Activated naive CD4-positive, alpha-beta T cell treated with anti-CD3 and anti-CD28 coated beads for 36 hours (primary cell): ENCODE data around the gene RLBP1. TPM values are rescaled to one million over a fixed set of nuclear protein-coding genes. Genes with fewer than 3 reads are reported as not detected.

Source experiments
- CTCF ChIA-PET: fragments of 350-600 bp; sonication (Branson Sonifier 250); formaldehyde crosslinking; loops from one replicate; lab custom pipeline; 2021; ENCODE audit warnings: antibody characterized with exemption; lab: Charles Lee
- DNase-seq: peaks from one replicate; pipeline ENCODE4 v3.0.0-alpha.2; 2020
- H3K27ac Mint-ChIP-seq: one replicate; pipeline ENCODE4 v1.8.0; 2021; ENCODE audit warnings: mild to moderate bottlenecking, mixed read lengths
- H3K27me3 Mint-ChIP-seq: one replicate; pipeline ENCODE4 v1.8.0; 2021; ENCODE audit warnings: low read depth, mixed read lengths
- H3K36me3 Mint-ChIP-seq: one replicate; pipeline ENCODE4 v1.8.0; 2021; ENCODE audit warnings: low read depth, mixed read lengths
- H3K4me1 Mint-ChIP-seq: one replicate; pipeline ENCODE4 v1.8.0; 2021; ENCODE audit warnings: low read depth, mixed read lengths
- H3K4me3 Mint-ChIP-seq: one replicate; pipeline ENCODE4 v1.8.0; 2021; ENCODE audit warnings: mild to moderate bottlenecking, moderate library complexity, mixed read lengths
- H3K9me3 Mint-ChIP-seq: one replicate; pipeline ENCODE4 v1.8.0; 2021; ENCODE audit warnings: mixed read lengths
- intact Hi-C: fragments of 100-400 bp; cut with micrococcal nuclease; formaldehyde crosslinking; loops from one replicate; pipeline ENCODE4 v1.15.1; 2023
- total RNA-seq, 2 experiments: library from RNA; stranded (reverse); gene quantifications; one replicate each; pipeline ENCODE4 v1.2.3, GENCODE V29; 2021

RLBP1 gene
- total RNA-seq, 2 experiments from 2014 or later, result not detected

DNA sequence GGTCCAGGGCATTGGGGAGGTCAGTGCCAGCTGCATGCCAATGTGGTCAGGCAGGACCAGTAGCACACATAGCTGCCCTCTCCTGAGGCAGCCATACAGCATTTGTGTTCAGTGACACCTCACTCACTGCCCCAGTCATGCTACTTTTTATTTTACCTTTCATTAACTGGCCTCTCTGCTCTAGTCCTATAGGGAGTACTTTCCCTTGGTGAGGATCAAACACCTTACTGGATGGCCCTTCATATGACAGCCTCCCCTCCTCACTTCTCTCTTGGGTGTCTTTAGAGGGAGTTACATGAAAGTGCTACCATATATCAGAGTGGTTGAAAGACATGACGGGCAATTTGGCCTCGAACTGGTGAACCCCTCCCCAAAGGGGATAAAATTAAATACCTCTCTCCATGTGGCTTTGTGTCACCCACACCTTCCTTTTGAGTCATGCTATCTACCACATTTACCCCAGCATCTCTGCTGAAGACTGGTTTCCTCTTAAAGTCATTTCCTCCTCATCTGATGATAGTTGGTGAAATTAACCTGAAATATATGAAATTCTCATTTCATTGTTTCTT, 17.6 kb downstream of the RLBP1 start:
- H3K36me3 Mint-ChIP-seq, result peaks cover 11% of the 10 kb centered on the region
- CTCF ChIA-PET, result interaction anchor here (0.6 to 1.6 kb wide), 4 partner anchors 26 to 154 kb away, joined by 3 to 5 read pairs (median 4); no protein-coding TSS in a partner anchor
- peak overlapping the region; percentile 81 for H3K27ac Mint-ChIP-seq
- DNase-seq, result peak; percentile 68
- intact Hi-C loops, result loop anchor here (1.0 kb wide), 2 partner anchors 23 to 146 kb away; no protein-coding TSS in a partner anchor
- H3K9me3 Mint-ChIP-seq, result no peaks in the 10 kb centered on the region
- peak overlapping the region; percentile 22 for H3K4me3 Mint-ChIP-seq
- H3K4me1 Mint-ChIP-seq, result peaks cover 33% of the 10 kb centered on the region
- no peaks in the 10 kb centered on the region for H3K27me3 Mint-ChIP-seq

DNA sequence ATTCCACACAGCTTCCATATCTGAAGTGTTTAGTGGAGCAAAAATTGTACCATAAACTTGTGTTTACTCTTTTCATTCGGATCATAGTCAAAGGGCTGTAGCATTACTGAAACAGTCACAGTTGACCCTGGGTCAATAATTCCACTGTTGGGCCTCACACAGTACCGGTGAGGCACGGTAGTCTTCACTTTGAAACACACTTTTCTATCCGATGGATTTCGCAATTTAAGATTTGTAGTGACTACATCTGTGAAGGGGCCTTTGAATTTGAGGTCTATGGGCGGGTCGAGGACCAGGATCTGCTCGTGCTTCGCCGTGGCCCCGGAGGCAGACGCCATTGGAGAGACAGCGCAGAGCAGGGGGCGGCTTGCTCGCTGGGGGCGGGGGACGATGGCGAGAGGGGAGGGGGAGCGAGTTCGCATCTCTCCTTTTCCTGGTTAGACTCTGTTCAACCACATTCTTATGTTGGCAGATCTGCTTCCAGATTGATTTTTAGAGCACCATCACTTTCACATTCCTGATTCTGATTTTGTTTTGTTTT, 19.8 kb downstream of the RLBP1 start:
- H3K27ac Mint-ChIP-seq, result no peak overlapping the region
- CTCF ChIA-PET, result interaction anchor here (0.6 kb wide), 1 partner anchor 158 kb away, joined by 3 read pairs; no protein-coding TSS in a partner anchor
- DNase-seq, result no peak

DNA sequence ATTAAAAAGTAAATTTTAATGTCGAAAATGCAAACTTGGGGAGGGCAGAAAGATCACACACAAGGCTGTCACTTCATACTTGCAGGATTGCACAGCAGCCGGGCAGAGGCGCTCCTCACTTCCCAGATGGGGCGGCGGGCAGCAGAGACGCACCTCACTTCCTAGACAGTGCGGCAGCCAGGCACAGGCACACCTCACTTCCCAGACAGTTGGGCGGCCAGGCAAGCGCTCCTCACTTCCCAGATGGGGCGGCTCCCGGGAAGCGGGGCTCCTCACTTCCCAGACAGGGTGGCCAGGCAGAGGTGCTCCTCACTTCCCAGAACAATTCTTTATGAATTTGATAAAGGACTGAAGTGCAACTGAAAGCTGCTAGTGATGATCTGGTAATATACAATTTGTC, 21.2 kb downstream of the RLBP1 start:
- Mint-ChIP-seq H3K9me3 (no peaks in the 10 kb centered on the region), H3K4me1 (peaks cover 42% of the 10 kb centered on the region), H3K4me3 (no peak overlapping the region), H3K27ac (no peak overlapping the region), H3K27me3 (no peaks in the 10 kb centered on the region), H3K36me3 (peaks cover 19% of the 10 kb centered on the region)
- DNase-seq, result no peak
- intact Hi-C loops, result no loop called here
- CTCF ChIA-PET, result interaction anchor here (1.0 kb wide), 1 partner anchor 10 kb away, joined by 3 read pairs; no protein-coding TSS in a partner anchor

More for the DNA sequence above, 19.8 kb downstream of the RLBP1 start:
- peaks cover 14% of the 10 kb centered on the region for H3K36me3 Mint-ChIP-seq
- peaks cover 48% of the 10 kb centered on the region for H3K4me1 Mint-ChIP-seq
- intact Hi-C loops, result no loop called here
- no peaks in the 10 kb centered on the region for H3K27me3 Mint-ChIP-seq
- no peak overlapping the region for H3K4me3 Mint-ChIP-seq
- no peaks in the 10 kb centered on the region for H3K9me3 Mint-ChIP-seq

DNA sequence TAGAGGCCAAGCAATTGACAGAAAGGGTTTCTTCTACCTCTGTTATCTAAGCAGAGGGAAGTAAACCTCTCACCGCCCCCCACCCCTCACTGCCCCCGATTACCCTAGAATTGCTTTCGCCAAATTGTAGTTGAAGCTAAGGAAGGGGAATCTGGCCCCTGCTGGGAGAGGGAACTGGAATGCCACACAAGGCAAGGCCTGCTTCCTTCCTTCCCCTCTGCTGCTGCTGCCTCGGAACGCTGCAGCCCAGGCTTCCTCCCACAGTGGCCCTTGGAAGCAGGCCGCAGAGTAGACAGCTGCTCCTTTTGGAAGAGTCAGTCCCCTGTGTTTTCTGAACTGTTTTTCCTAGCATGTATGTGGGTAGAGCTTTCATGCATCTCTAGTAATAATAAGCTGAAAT, 21.6 kb downstream of the RLBP1 start:
- CTCF ChIA-PET, result interaction anchor here (1.1 to 1.3 kb wide), 2 partner anchors 45 to 60 kb away, joined by 3 read pairs; no protein-coding TSS in a partner anchor
- H3K27ac Mint-ChIP-seq, result no peak overlapping the region
- peaks cover 20% of the 10 kb centered on the region for H3K36me3 Mint-ChIP-seq
- H3K9me3 Mint-ChIP-seq, result no peaks in the 10 kb centered on the region
- DNase-seq, result no peak
- no peaks in the 10 kb centered on the region for H3K27me3 Mint-ChIP-seq
- H3K4me3 Mint-ChIP-seq, result no peak overlapping the region
- intact Hi-C loops, result no loop called here
- H3K4me1 Mint-ChIP-seq, result peaks cover 39% of the 10 kb centered on the region

GRCh38 chr15:89198934-89199333, 22.4 kb downstream of the RLBP1 start:
- peaks cover 33% of the 10 kb centered on the region for H3K4me1 Mint-ChIP-seq
- intact Hi-C loops, result loop anchor here (1.0 kb wide), 1 partner anchor 19 kb away; no protein-coding TSS in a partner anchor

GRCh38 chr15:89198196-89198595, 23.2 kb downstream of the RLBP1 start:
- Mint-ChIP-seq H3K27me3 (no peaks in the 10 kb centered on the region), H3K4me1 (peaks cover 26% of the 10 kb centered on the region), H3K27ac (peak overlapping the region; percentile 7), H3K36me3 (peaks cover 23% of the 10 kb centered on the region), H3K4me3 (no peak overlapping the region), H3K9me3 (no peaks in the 10 kb centered on the region)
- intact Hi-C loops, result loop anchor here (1.0 kb wide), 1 partner anchor 18 kb away; no protein-coding TSS in a partner anchor
- DNase-seq, result no peak
- CTCF ChIA-PET, result interaction anchor here (1.4 to 1.6 kb wide), 3 partner anchors 8 to 20 kb away, joined by 3 to 7 read pairs (median 6); no protein-coding TSS in a partner anchor

More at GRCh38 chr15:89198934-89199333, 22.4 kb downstream of the RLBP1 start:
- no peak for DNase-seq
- Mint-ChIP-seq H3K9me3 (no peaks in the 10 kb centered on the region), H3K27me3 (no peaks in the 10 kb centered on the region), H3K27ac (no peak overlapping the region), H3K4me3 (no peak overlapping the region), H3K36me3 (peaks cover 24% of the 10 kb centered on the region)
- CTCF ChIA-PET, result interaction anchor here (0.8 to 1.6 kb wide), 5 partner anchors 8 to 59 kb away, joined by 3 to 6 read pairs (median 3); no protein-coding TSS in a partner anchor

DNA sequence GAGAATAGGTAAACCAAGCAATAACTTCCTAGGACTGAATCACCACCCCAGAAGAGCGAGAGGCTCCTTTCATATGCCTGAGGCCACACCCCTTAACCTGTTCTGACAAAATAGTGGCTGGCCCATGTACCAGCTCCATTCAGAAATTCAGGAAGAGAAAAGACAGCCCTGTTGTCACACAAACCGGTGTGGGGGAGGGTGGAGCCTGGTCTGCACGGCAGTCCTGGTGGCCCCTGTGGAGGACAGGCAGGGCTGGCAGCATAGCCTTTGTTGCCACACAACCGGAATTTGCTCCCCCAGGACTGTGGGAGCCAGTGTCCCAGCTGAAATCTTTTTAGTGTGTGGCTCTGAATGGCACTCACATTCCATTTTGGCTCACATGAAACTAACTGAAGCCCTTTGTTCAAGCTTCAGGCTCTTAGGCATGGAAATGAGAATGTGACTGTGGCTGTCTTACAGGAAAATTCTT, 23.8 kb downstream of the RLBP1 start:
- H3K9me3 Mint-ChIP-seq, result no peaks in the 10 kb centered on the region
- no peak overlapping the region for H3K4me3 Mint-ChIP-seq
- CTCF ChIA-PET, result interaction anchor here (1.4 kb wide), 1 partner anchor 9 kb away, joined by 7 read pairs; no protein-coding TSS in a partner anchor
- peak overlapping the region; percentile 60 for H3K27ac Mint-ChIP-seq
- no peaks in the 10 kb centered on the region for H3K27me3 Mint-ChIP-seq
- H3K4me1 Mint-ChIP-seq, result peaks cover 26% of the 10 kb centered on the region
- peaks cover 27% of the 10 kb centered on the region for H3K36me3 Mint-ChIP-seq
- peak; percentile 51 for DNase-seq
- intact Hi-C loops, result no loop called here

- Mint-ChIP-seq H3K4me1 (peaks cover 26% of the 10 kb centered on the region), H3K9me3 (no peaks in the 10 kb centered on the region), H3K27me3 (no peaks in the 10 kb centered on the region), H3K27ac (peak overlapping the region; percentile 60), H3K36me3 (peaks cover 27% of the 10 kb centered on the region), H3K4me3 (no peak overlapping the region)
- CTCF ChIA-PET, result interaction anchor here (1.4 to 2.1 kb wide), 2 partner anchors 10 to 19 kb away, joined by 7 read pairs; no protein-coding TSS in a partner anchor
- peak; percentile 51 for DNase-seq
- intact Hi-C loops, result no loop called here
These were observed 24.4 kb downstream of the RLBP1 start for GRCh38 chr15:89196994-89197393.

- no peaks in the 10 kb centered on the region for H3K9me3 Mint-ChIP-seq
- H3K4me3 Mint-ChIP-seq, result no peak overlapping the region
- peaks cover 31% of the 10 kb centered on the region for H3K36me3 Mint-ChIP-seq
- H3K27ac Mint-ChIP-seq, result peak overlapping the region; percentile 41
- peaks cover 26% of the 10 kb centered on the region for H3K4me1 Mint-ChIP-seq
- DNase-seq, result no peak
- intact Hi-C loops, result no loop called here
- CTCF ChIA-PET, result interaction anchor here (0.6 to 2.9 kb wide), 3 partner anchors 11 to 999 kb away, joined by 3 to 15 read pairs (median 7); no protein-coding TSS in a partner anchor
- no peaks in the 10 kb centered on the region for H3K27me3 Mint-ChIP-seq
These were observed 25.1 kb downstream of the RLBP1 start for GRCh38 chr15:89196241-89196640.

GRCh38 chr15:89195836-89196235, 25.5 kb downstream of the RLBP1 start:
- intact Hi-C loops, result no loop called here
- Mint-ChIP-seq H3K27me3 (no peaks in the 10 kb centered on the region), H3K4me3 (no peak overlapping the region), H3K27ac (peak overlapping the region; percentile 41), H3K9me3 (no peaks in the 10 kb centered on the region), H3K36me3 (peaks cover 31% of the 10 kb centered on the region), H3K4me1 (peaks cover 26% of the 10 kb centered on the region)
- no peak for DNase-seq
- CTCF ChIA-PET, result interaction anchor here (0.6 to 2.9 kb wide), 3 partner anchors 11 to 999 kb away, joined by 3 to 15 read pairs (median 7); no protein-coding TSS in a partner anchor

GRCh38 chr15:89194608-89195007, 26.8 kb downstream of the RLBP1 start:
- no peak overlapping the region for H3K27ac Mint-ChIP-seq
- H3K27me3 Mint-ChIP-seq, result no peaks in the 10 kb centered on the region
- H3K4me1 Mint-ChIP-seq, result peaks cover 26% of the 10 kb centered on the region
- H3K36me3 Mint-ChIP-seq, result peaks cover 35% of the 10 kb centered on the region
- no peaks in the 10 kb centered on the region for H3K9me3 Mint-ChIP-seq
- H3K4me3 Mint-ChIP-seq, result no peak overlapping the region
- DNase-seq, result no peak
- CTCF ChIA-PET, result interaction anchor here (1.0 to 2.9 kb wide), 4 partner anchors 12 to 62 kb away, joined by 3 to 15 read pairs (median 5); no protein-coding TSS in a partner anchor
- intact Hi-C loops, result no loop called here

DNA sequence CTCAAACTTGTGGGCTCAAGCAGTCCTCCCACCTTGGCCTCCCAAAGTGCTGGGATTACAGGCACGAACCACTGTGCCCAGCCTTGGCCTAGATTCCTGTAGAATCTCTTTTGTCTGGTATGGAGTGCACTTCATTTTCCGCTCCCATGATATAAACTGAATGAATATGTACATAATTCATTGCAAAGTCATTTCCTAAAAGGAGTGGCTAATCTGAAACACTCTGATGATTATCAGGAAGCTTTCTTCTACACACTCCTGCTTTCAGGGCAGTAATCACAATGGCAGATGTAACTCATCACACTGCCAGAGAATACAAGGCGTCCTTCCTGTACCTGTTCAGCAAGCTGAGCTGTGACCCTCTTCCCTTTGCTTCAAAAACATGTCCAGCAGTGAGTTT, 28.6 kb downstream of the RLBP1 start:
- Mint-ChIP-seq H3K4me3 (no peak overlapping the region), H3K27ac (no peak overlapping the region), H3K27me3 (no peaks in the 10 kb centered on the region), H3K4me1 (peaks cover 13% of the 10 kb centered on the region), H3K36me3 (peaks cover 41% of the 10 kb centered on the region), H3K9me3 (no peaks in the 10 kb centered on the region)
- intact Hi-C loops, result no loop called here
- CTCF ChIA-PET, result interaction anchor here (1.0 kb wide), 1 partner anchor 13 kb away, joined by 3 read pairs; no protein-coding TSS in a partner anchor
- DNase-seq, result no peak
